ENCODE results near the gene ARSH.

- TF ChIP-seq, protein P1, sequence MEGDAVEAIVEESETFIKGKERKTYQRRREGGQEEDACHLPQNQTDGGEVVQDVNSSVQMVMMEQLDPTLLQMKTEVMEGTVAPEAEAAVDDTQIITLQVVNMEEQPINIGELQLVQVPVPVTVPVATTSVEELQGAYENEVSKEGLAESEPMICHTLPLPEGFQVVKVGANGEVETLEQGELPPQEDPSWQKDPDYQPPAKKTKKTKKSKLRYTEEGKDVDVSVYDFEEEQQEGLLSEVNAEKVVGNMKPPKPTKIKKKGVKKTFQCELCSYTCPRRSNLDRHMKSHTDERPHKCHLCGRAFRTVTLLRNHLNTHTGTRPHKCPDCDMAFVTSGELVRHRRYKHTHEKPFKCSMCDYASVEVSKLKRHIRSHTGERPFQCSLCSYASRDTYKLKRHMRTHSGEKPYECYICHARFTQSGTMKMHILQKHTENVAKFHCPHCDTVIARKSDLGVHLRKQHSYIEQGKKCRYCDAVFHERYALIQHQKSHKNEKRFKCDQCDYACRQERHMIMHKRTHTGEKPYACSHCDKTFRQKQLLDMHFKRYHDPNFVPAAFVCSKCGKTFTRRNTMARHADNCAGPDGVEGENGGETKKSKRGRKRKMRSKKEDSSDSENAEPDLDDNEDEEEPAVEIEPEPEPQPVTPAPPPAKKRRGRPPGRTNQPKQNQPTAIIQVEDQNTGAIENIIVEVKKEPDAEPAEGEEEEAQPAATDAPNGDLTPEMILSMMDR (IDR thresholded peaks at IDR 0.05; ENCODE audit: low read length), result no peak
- TF ChIP-seq EZH2phosphoT487 (IDR thresholded peaks at IDR 0.05; ENCODE audit: low read length), result no peak
- no peak for TF ChIP-seq EZH2 (optimal IDR thresholded peaks at IDR 0.05; ENCODE audit: low read depth, low read length)
These were observed 37.3 kb upstream of the ARSH start for GRCh38 chrX:2969021-2969420.

Measured in MM.1S (cell line).